Caco-2 (cell line): Measurements from ENCODE around the gene GPHB5. TPM values are rescaled to one million over a fixed set of nuclear protein-coding genes. Genes with fewer than 3 reads are reported as not detected.
A peak's percentile ranks its signal among the peaks of the same experiment; 100 is the strongest.

Source experiments
- BruUV-seq: library from RNA; stranded (reverse); fragments of 400-500 nt; replicated peaks from 2 replicates; lab custom pipeline; 2021; lab: Mats Ljungman, UMichigan
- CTCF ChIA-PET: fragments of 300-600 bp; sonication (Branson Sonifier 250); formaldehyde crosslinking; loops from one replicate; lab custom pipeline; 2022; ENCODE audit warnings: antibody characterized with exemption; lab: Charles Lee
- POLR2A ChIA-PET: fragments of 300-600 bp; sonication (Branson Sonifier 250); formaldehyde crosslinking; loops from one replicate; lab custom pipeline; 2022; ENCODE audit warnings: antibody characterized with exemption; lab: Charles Lee
- DNase-seq, 2 experiments: peaks; one replicate each; pipeline versions ENCODE4 v3.0.0 to v3.0.0-alpha.2; 2020 to 2022
- H3K27me3 ChIP-seq: replicated peaks from 2 replicates; pipeline ENCODE4 v1.6.0; 2011; ENCODE audit warnings: low read length; ENCODE audit not compliant: control insufficient read depth, insufficient read depth
- H3K36me3 ChIP-seq: 2 replicates; pipeline ENCODE4 v1.5.1; 2011; ENCODE audit warnings: low read length; ENCODE audit not compliant: control insufficient read depth, insufficient read depth
- H3K4me1 ChIP-seq: fragments of 250-450 bp; sonication (Bioruptor Pico); 2 replicates; pipeline ENCODE4 v1.5.1; 2020; ENCODE audit warnings: mild to moderate bottlenecking
- H3K4me3 ChIP-seq: 2 replicates; pipeline ENCODE4 v1.5.1; 2011; ENCODE audit warnings: low read depth, mild to moderate bottlenecking, control low read depth, low read length
- H3K9me3 ChIP-seq: fragments of 250-450 bp; sonication (Bioruptor Pico); 2 replicates; pipeline ENCODE4 v1.5.1; 2020; ENCODE audit warnings: mild to moderate bottlenecking, moderate library complexity
- H3K27ac Mint-ChIP-seq: one replicate; pipeline ENCODE4 v1.8.0; 2022; ENCODE audit warnings: mixed read lengths; ENCODE audit not compliant: unreplicated experiment
- H3K27me3 Mint-ChIP-seq: one replicate; pipeline ENCODE4 v1.8.0; 2022; ENCODE audit warnings: mixed read lengths; ENCODE audit not compliant: insufficient read depth, unreplicated experiment
- H3K36me3 Mint-ChIP-seq: one replicate; pipeline ENCODE4 v1.8.0; 2022; ENCODE audit warnings: mild to moderate bottlenecking, mixed read lengths; ENCODE audit not compliant: insufficient read depth, unreplicated experiment
- H3K4me1 Mint-ChIP-seq: one replicate; pipeline ENCODE4 v1.8.0; 2022; ENCODE audit warnings: low read depth, mixed read lengths; ENCODE audit not compliant: unreplicated experiment
- H3K4me3 Mint-ChIP-seq: one replicate; pipeline ENCODE4 v1.8.0; 2022; ENCODE audit warnings: mild to moderate bottlenecking, moderate library complexity, mixed read lengths; ENCODE audit not compliant: unreplicated experiment
- H3K9me3 Mint-ChIP-seq: one replicate; pipeline ENCODE4 v1.8.0; 2022; ENCODE audit warnings: mixed read lengths; ENCODE audit not compliant: unreplicated experiment
- CTCF ChIP-seq, 2 experiments: fragments of 200-600 bp in 1 of 2; IDR thresholded peaks; 1 replicate in 1 of 2; 2 replicates in 1 of 2; pipeline versions ENCODE4 v1.5.1 to v1.8.0; 2011 to 2022; ENCODE audit warnings: antibody characterized with exemption in 1 of 2, control low read depth in 1 of 2, inconsistent platforms in 1 of 2, low read depth in 1 of 2, low read length in 1 of 2, mild to moderate bottlenecking in 1 of 2, moderate library complexity in 1 of 2; ENCODE audit not compliant: insufficient read depth in 1 of 2, severe bottlenecking in 1 of 2, unreplicated experiment in 1 of 2
- intact Hi-C: fragments of 100-400 bp; cut with micrococcal nuclease; formaldehyde crosslinking; loops from one replicate; pipeline ENCODE4 v1.10.0; 2022; ENCODE audit not compliant: unreplicated experiment
- total RNA-seq: library from RNA; stranded (reverse); gene quantifications from 2 replicates; pipeline ENCODE4 v1.2.3, GENCODE V29; 2022

Gene GPHB5
- total RNA-seq, 1 experiment from 2014 or later, result not detected

- no peaks in the 10 kb centered on the region for H3K4me1 Mint-ChIP-seq
- CTCF ChIA-PET, result no interaction called here
- BruUV-seq, result no TSS peak
- peak in 1 of 2 experiments; percentile 35 for DNase-seq
- H3K27ac Mint-ChIP-seq, result no peak overlapping the region
- TF ChIP-seq CTCF (IDR thresholded peaks at IDR 0.05; ENCODE audit: insufficient read depth in 1 of 2, low read depth in 1 of 2, low read length in 1 of 2, severe bottlenecking in 1 of 2, unreplicated experiment in 1 of 2), result peak; percentile 60 to 63
- Histone ChIP-seq H3K4me3 (no peak overlapping the region), H3K27me3 (no peaks in the 10 kb centered on the region), H3K4me1 (no peaks in the 10 kb centered on the region), H3K36me3 (no peaks in the 10 kb centered on the region), H3K9me3 (no peaks in the 10 kb centered on the region)
- no peaks in the 10 kb centered on the region for H3K27me3 Mint-ChIP-seq
- POLR2A ChIA-PET, result no interaction called here
- intact Hi-C loops, result loop anchor here (1.0 to 5.0 kb wide), 4 partner anchors 102 to 1113 kb away; no protein-coding TSS in a partner anchor
- no peaks in the 10 kb centered on the region for H3K36me3 Mint-ChIP-seq
- H3K9me3 Mint-ChIP-seq, result no peaks in the 10 kb centered on the region
- no peak overlapping the region for H3K4me3 Mint-ChIP-seq
Observed at GRCh38 chr14:63276492-63277342, 42.0 kb downstream of the GPHB5 start.

- no peak for DNase-seq
- Mint-ChIP-seq H3K27ac (no peak overlapping the region), H3K9me3 (no peaks in the 10 kb centered on the region), H3K36me3 (no peaks in the 10 kb centered on the region), H3K4me3 (no peak overlapping the region), H3K27me3 (no peaks in the 10 kb centered on the region), H3K4me1 (no peaks in the 10 kb centered on the region)
- Histone ChIP-seq H3K27me3 (no peaks in the 10 kb centered on the region), H3K4me1 (no peaks in the 10 kb centered on the region), H3K9me3 (no peaks in the 10 kb centered on the region), H3K4me3 (no peak overlapping the region), H3K36me3 (no peaks in the 10 kb centered on the region)
- TF ChIP-seq CTCF (IDR thresholded peaks at IDR 0.05; ENCODE audit: insufficient read depth in 1 of 2, low read depth in 1 of 2, low read length in 1 of 2, severe bottlenecking in 1 of 2, unreplicated experiment in 1 of 2), result no peak
- no TSS peak for BruUV-seq
- POLR2A ChIA-PET, result no interaction called here
- intact Hi-C loops, result loop anchor here (1.0 to 5.0 kb wide), 4 partner anchors 102 to 1113 kb away; no protein-coding TSS in a partner anchor
- CTCF ChIA-PET, result interaction anchor here (0.6 kb wide), 2 partner anchors 94 to 432 kb away, joined by 3 to 4 read pairs; no protein-coding TSS in a partner anchor
Observed at GRCh38 chr14:63276016-63276415, 42.7 kb downstream of the GPHB5 start.

GRCh38 chr14:63275611-63276010 lies 43.1 kb downstream of the GPHB5 start:
- Mint-ChIP-seq H3K4me3 (no peak overlapping the region), H3K27ac (no peak overlapping the region), H3K9me3 (no peaks in the 10 kb centered on the region), H3K4me1 (no peaks in the 10 kb centered on the region), H3K36me3 (no peaks in the 10 kb centered on the region), H3K27me3 (no peaks in the 10 kb centered on the region)
- Histone ChIP-seq H3K4me3 (no peak overlapping the region), H3K36me3 (no peaks in the 10 kb centered on the region), H3K27me3 (no peaks in the 10 kb centered on the region), H3K4me1 (no peaks in the 10 kb centered on the region), H3K9me3 (no peaks in the 10 kb centered on the region)
- no peak for TF ChIP-seq CTCF (IDR thresholded peaks at IDR 0.05; ENCODE audit: insufficient read depth in 1 of 2, low read depth in 1 of 2, low read length in 1 of 2, severe bottlenecking in 1 of 2, unreplicated experiment in 1 of 2)
- no peak for DNase-seq
- CTCF ChIA-PET, result interaction anchor here (0.6 kb wide), 2 partner anchors 93 to 432 kb away, joined by 3 to 4 read pairs; no protein-coding TSS in a partner anchor
- intact Hi-C loops, result loop anchor here (1.0 to 5.0 kb wide), 4 partner anchors 101 to 1112 kb away; no protein-coding TSS in a partner anchor
- POLR2A ChIA-PET, result no interaction called here
- BruUV-seq, result no TSS peak
